ENCODE measurements around the gene NTF3. TPM values are rescaled to one million over a fixed set of nuclear protein-coding genes. Genes with fewer than 3 reads are reported as not detected.

The NTF3 gene
- total RNA-seq, 3 donors from 2014 or later: 0.88 to 1.3 TPM; not detected in 1

GRCh38 chr12:5433081-5433844 lies 1.4 kb downstream of the NTF3 start:
- peak overlapping the region in 1 of 2 donors; percentile 38 for H3K27ac ChIP-seq
- peaks cover 7 to 11% of the 10 kb centered on the region in 2 donors for H3K4me1 ChIP-seq
- peak overlapping the region; percentile 43 to 66 (median 52) for H3K4me3 ChIP-seq
- peaks cover 6 to 76% of the 10 kb centered on the region in 2 donors for H3K27me3 ChIP-seq
- intact Hi-C loops (cut with DNase I; ENCODE audit: low total_unique reads): no loop called here
- no peak for TF ChIP-seq POLR2A (IDR thresholded peaks at IDR 0.05)
- no peak for TF ChIP-seq POLR2AphosphoS5 (IDR thresholded peaks at IDR 0.05)
- no peak for TF ChIP-seq CTCF (IDR thresholded peaks at IDR 0.05)
- H3K9me3 ChIP-seq: no peaks in the 10 kb centered on the region
- no peaks in the 10 kb centered on the region for H3K36me3 ChIP-seq
- DNase-seq (ENCODE audit: low spot score in 2 of 2): no peak

DNA sequence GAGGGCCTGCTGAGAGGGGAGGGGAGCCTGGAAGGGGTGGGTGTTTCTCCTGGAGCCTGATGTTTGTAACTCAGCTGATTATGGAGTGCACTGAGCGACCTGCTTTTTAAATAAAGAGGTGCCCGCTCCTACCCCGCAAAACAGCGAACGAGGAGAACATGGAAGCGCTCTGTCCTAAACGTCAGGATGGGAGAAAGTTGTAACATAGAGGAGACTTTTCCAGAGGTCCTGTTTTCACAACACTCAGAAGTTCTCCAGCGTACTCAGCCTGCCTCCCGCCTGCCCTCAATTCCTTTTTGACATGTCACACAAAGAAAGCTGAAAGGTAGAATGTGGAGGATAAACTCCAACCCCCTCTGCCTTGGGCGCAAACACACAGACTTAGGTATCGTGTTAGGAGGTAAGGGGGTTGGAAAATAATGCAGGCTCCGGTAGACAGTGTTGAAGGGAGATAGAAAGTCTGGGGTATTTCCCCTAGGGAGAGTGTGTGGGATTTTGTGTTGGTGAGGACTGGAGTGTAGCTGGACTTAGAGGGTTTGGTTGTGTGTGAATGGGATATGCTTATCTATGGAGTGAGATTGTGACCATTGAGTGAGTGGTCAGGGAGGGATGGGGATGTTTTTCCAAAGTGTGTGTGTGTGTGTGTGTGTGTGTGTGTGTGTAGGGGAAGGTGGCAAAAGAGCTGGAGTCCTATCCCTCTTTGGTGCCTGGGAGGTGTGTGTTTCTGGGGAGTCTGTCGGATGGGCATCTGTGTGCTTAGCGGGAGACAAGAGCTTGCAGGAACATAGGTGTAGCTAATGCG lies 2.1 kb downstream of the NTF3 start:
- peaks cover 6 to 71% of the 10 kb centered on the region in 2 donors for H3K27me3 ChIP-seq
- TF ChIP-seq CTCF (IDR thresholded peaks at IDR 0.05) (no peak), POLR2AphosphoS5 (IDR thresholded peaks at IDR 0.05) (no peak)
- H3K36me3 ChIP-seq: no peaks in the 10 kb centered on the region
- DNase-seq (ENCODE audit: low spot score in 2 of 2): no peak
- peaks cover 7 to 11% of the 10 kb centered on the region in 2 donors for H3K4me1 ChIP-seq
- no peaks in the 10 kb centered on the region for H3K9me3 ChIP-seq
- intact Hi-C loops (cut with DNase I; ENCODE audit: low total_unique reads): no loop called here
- no peak overlapping the region for H3K27ac ChIP-seq
- peak overlapping the region; percentile 43 to 66 (median 52) for H3K4me3 ChIP-seq

DNA sequence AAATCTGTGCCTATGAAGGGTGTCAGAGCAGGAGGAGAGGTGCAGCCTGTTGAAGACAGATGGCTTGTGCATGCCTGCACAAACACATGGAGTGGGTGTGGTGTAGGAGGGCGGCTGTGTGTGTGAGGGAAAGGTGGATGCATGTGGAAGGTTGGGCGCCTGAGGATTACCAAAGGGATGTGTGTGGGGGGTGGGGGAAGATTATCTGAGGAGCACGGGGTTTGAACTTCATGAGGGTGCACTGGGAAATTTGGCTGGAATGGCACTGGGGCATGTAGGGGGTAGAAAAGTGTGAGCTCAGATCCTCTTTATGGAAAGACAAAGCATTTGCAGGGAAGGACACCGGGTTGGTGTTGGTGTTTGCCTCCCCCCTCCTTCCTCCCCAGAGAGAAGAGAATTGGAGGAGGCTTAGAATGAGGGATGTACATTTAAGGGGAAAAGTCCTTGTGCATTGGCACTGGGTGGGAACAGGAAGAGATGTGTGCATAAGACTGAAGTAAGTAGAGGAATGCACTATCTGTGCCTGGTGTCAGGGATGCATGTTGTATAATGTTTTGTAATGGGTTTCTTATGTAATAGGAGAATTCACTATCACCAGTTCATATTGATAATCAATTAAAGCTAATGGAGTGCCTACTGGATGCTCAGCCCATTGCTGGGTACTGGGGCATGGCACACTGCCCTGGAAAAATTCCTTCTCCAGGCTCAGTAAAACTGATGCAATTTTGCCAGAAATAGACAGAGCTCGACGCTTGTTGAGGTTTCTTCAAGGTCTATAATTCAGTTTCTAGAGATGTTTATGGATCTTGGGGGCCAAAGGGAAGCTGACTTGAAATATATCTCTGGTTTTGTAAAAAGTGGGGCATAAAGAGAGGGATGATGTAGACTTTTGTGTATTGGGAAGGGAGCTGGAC lies 3.0 kb downstream of the NTF3 start:
- H3K27me3 ChIP-seq: peaks cover 6 to 63% of the 10 kb centered on the region in 2 donors
- H3K27ac ChIP-seq: no peak overlapping the region
- H3K4me3 ChIP-seq: peak overlapping the region in 1 of 3 donors; percentile 43
- no peak for DNase-seq (ENCODE audit: low spot score in 2 of 2)
- H3K4me1 ChIP-seq: peaks cover 7 to 11% of the 10 kb centered on the region in 2 donors
- intact Hi-C loops (cut with DNase I; ENCODE audit: low total_unique reads): no loop called here
- no peaks in the 10 kb centered on the region for H3K36me3 ChIP-seq
- no peaks in the 10 kb centered on the region for H3K9me3 ChIP-seq
- TF ChIP-seq POLR2AphosphoS5 (IDR thresholded peaks at IDR 0.05) (no peak), CTCF (IDR thresholded peaks at IDR 0.05) (no peak), POLR2A (IDR thresholded peaks at IDR 0.05) (no peak)

DNA sequence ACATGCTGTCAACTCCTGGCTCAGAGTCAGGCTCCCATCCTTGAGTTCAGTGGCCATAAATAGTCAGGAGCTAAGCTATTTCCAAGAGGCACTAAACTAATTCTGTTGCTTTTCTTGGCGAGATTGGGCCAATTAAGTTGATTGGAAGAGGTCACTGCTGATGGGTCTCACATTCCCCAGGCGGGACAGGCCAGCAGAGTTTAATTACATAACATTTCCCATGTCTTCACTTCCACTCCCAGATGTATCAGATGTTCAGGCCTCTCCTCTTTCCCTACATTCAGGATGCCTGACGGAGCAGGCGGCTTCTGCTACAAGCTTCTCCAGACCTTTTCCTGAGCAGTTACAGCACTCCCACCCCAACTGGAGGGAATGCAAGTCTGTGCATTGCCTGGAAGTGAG lies 5.3 kb downstream of the NTF3 start:
- peaks cover 6 to 9% of the 10 kb centered on the region in 2 donors for H3K4me1 ChIP-seq
- no peak for DNase-seq (ENCODE audit: low spot score in 2 of 2)
- H3K27me3 ChIP-seq: peaks cover 6 to 43% of the 10 kb centered on the region in 2 donors
- H3K27ac ChIP-seq: no peak overlapping the region
- no peak overlapping the region for H3K4me3 ChIP-seq
- intact Hi-C loops (cut with DNase I; ENCODE audit: low total_unique reads): no loop called here
- H3K36me3 ChIP-seq: no peaks in the 10 kb centered on the region
- H3K9me3 ChIP-seq: no peaks in the 10 kb centered on the region
- TF ChIP-seq CTCF (IDR thresholded peaks at IDR 0.05) (no peak), POLR2AphosphoS5 (IDR thresholded peaks at IDR 0.05) (no peak), POLR2A (IDR thresholded peaks at IDR 0.05) (no peak)
